GM12865 (cell line): ENCODE results near the gene NETO2.
"Not testable (repeated sequence)": the region's sequence is repeated elsewhere in the genome, so short reads cannot be mapped to it uniquely, and the experiment has no call there.

ENCODE experiments used
- DNase-seq: peaks from one replicate; pipeline ENCODE4 v3.0.0; 2010; ENCODE audit warnings: low read depth
- H3K4me3 ChIP-seq: 2 replicates; pipeline ENCODE4 v1.5.1; 2011; ENCODE audit warnings: mild to moderate bottlenecking, low read depth, low read length, control low read depth
- TF ChIP-seq, protein P1 (sequence below): IDR thresholded peaks from 2 replicates; pipeline ENCODE4 v1.5.1; 2011; ENCODE audit warnings: low read length, control low read depth, low read depth, inconsistent platforms; ENCODE audit not compliant: insufficient read depth; ENCODE audit errors: missing control alignments

Gene NETO2

GRCh38 chr16:47161464-47161863 lies 17.7 kb upstream of the NETO2 start:
- TF ChIP-seq, protein P1, sequence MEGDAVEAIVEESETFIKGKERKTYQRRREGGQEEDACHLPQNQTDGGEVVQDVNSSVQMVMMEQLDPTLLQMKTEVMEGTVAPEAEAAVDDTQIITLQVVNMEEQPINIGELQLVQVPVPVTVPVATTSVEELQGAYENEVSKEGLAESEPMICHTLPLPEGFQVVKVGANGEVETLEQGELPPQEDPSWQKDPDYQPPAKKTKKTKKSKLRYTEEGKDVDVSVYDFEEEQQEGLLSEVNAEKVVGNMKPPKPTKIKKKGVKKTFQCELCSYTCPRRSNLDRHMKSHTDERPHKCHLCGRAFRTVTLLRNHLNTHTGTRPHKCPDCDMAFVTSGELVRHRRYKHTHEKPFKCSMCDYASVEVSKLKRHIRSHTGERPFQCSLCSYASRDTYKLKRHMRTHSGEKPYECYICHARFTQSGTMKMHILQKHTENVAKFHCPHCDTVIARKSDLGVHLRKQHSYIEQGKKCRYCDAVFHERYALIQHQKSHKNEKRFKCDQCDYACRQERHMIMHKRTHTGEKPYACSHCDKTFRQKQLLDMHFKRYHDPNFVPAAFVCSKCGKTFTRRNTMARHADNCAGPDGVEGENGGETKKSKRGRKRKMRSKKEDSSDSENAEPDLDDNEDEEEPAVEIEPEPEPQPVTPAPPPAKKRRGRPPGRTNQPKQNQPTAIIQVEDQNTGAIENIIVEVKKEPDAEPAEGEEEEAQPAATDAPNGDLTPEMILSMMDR = no peak
- no peak overlapping the region for H3K4me3 ChIP-seq
- no peak for DNase-seq

- no peak overlapping the region for H3K4me3 ChIP-seq
- no peak for DNase-seq
- TF ChIP-seq, protein P1 = no peak
Observed at GRCh38 chr16:47160422-47160821, 16.7 kb upstream of the NETO2 start.

- DNase-seq = no peak
- H3K4me3 ChIP-seq = no peak overlapping the region
- TF ChIP-seq, protein P1 = no peak
Observed at GRCh38 chr16:47158992-47159391, 15.2 kb upstream of the NETO2 start.

GRCh38 chr16:47156680-47157215 lies 13.0 kb upstream of the NETO2 start:
- TF ChIP-seq, protein P1 = no peak
- no peak overlapping the region for H3K4me3 ChIP-seq
- DNase-seq = no peak

DNA sequence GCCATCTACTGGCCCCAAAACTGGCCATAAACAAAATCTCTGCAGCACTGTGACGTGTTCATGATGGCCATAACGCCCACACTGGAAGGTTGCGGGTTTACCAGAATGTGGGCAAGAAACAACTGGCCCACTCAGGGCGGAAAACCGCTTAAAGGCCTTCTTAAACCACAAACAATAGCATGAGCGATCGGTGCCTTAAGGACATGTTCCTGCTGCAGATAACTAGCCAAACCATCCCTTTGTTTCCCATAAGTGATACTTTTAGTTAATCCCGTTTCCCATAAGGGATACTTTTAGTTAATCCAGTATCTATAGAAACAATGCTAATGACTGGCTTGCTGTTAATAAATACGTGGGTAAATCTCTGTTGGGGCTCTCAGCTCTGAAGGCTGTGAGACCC lies 8.8 kb upstream of the NETO2 start:
- H3K4me3 ChIP-seq, DNase-seq: not testable (repeated sequence)

DNA sequence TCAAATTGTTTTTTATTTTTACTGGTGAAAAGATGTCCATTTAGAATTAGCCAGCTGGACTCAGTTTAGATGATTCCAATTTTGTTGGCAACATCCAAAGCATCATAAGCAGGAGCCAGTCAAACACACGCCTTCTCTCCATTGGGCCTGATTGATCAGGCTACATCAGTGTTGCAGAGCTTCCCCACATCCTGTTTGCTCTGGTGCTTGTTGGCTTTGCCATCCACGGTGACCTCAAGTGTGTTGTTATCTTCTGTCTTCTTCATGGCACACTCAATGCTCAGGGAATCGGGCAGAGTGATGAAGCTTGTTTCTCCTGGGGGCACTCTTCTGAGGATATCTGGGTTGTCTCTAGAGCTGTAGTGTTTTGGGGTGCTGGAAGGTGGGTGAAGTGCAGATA lies 6.3 kb upstream of the NETO2 start:
- H3K4me3 ChIP-seq = no peak overlapping the region
- TF ChIP-seq, protein P1 = no peak
- DNase-seq = no peak

DNA sequence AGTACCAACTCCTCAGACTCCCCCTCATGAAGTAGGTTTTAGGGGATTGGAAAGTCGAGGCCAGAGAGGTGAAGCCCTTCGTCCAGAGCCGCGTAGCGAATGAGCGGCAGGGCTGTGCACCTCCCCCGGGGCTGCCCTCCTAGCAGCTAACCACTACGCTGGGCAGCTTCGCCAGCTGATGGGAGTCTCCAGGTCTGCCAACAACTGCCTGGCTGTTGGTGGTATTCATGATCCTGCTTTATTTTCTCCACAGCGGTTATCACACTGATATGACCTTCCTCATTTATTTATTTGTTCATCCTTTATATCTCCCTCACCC lies 773 bp upstream of the NETO2 start:
- peak overlapping the region; percentile 75 for H3K4me3 ChIP-seq
- DNase-seq = no peak
- TF ChIP-seq, protein P1 = no peak
